Measurements from ENCODE around the gene AEBP1.

The AEBP1 gene

DNA sequence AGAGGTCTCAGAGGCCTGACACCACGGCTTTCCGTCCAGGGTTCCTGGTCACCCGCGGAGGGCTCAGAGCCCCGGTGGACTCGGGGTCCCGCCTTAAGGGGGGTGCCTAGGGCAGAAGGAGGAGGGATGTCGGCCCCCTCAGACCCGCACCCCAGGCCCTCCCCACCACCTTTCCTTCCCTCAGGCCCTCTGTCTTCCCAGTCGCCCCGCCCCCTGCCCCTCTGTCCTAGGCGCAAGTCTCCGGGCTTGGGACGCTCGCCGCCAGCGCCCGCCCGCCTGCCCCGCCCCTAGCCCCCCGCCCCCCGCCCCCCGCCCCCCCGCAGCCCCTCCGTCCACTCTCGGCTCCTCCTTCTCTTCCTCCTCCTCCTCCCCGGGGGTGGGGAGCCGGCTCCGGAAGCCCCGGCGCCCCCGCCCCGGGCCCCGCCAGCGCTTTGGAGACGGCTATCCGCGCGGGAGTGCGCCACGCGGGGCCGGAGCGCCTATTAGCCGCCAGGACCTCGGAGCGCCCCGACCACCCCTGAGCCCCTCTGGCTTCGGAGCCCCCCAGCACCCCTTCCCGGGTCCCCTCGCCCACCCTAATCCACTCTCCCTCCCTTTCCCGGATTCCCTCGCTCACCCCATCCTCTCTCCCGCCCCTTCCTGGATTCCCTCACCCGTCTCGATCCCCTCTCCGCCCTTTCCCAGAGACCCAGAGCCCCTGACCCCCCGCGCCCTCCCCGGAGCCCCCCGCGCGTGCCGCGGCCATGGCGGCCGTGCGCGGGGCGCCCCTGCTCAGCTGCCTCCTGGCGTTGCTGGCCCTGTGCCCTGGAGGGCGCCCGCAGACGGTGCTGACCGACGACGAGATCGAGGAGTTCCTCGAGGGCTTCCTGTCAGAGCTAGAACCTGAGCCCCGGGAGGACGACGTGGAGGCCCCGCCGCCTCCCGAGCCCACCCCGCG, at the start of gene AEBP1:
AEBP1 (plus strand) TSS at position 423 of the 937 bp plus-strand sequence; CDS start at position 744, 321 bp downstream.
- Histone ChIP-seq H3K9ac (no peak within 1 kb of the TSS), H3K79me2 (no peaks in the 10 kb centered on the region), H3K27me3 (ENCODE audit: control insufficient read depth, insufficient read depth, low read length) (no peaks in the 10 kb centered on the region), H3K4me1 (no peaks in the 10 kb centered on the region), H3K9me3 (ENCODE audit: control insufficient read depth, low read length) (no peaks in the 10 kb centered on the region), H2AFZ (peak within 1 kb of the TSS; percentile 67), H3K36me3 (ENCODE audit: control insufficient read depth, insufficient read depth, low read length) (no peaks in the 10 kb centered on the region), H3K4me2 (ENCODE audit: low read length) (peak within 1 kb of the TSS; percentile 63), H3K27ac (no peak within 1 kb of the TSS), H3K4me3 (ENCODE audit: low read depth, low read length) (peak within 1 kb of the TSS; percentile 37)
- TF ChIP-seq CTCF (IDR thresholded peaks at IDR 0.05): no peak

GRCh38 chr7:44056681-44057080, 47.5 kb upstream of the AEBP1 start:
- TF ChIP-seq CTCF (IDR thresholded peaks at IDR 0.05): no peak

DNA sequence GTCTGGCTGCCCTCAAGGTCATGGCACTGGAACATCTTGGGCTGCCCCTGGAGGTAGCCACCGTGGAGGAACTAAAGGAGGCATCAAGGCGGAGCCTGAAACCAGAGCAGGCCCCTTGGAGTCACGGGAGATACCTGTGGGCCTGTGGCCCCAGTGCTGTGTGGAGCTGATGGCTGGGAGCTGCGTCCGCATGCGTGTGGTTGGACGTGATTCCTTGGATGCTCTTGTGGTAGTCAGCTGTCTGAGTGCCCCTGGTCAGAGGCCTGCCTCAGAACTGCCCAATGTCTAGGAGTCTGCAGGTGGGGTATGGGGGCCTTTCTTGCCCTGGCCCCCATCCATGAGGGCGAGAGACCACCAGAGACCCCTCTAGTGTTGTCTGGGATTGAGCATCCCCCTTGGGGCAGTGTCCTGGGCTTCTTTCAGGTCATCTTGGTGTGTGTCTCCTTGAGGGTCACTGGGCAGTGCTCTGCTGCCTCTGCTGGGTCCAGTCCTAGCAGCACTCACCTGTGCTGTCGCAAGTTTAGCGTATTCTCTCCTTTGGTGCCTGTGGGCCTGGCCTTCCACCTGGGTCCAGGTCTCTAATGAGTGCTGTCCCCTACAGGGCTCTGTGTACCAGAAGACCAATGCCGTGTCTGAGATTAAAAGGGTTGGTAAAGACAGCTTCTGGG, 46.8 kb upstream of the AEBP1 start:
- H3K79me2 ChIP-seq: no peaks in the 10 kb centered on the region
- H2AFZ ChIP-seq: no peak overlapping the region
- H3K4me2 ChIP-seq (ENCODE audit: low read length): no peak overlapping the region
- H3K9me3 ChIP-seq (ENCODE audit: control insufficient read depth, low read length): no peaks in the 10 kb centered on the region
- peaks cover 3% of the 10 kb centered on the region for H3K4me1 ChIP-seq
- H3K36me3 ChIP-seq (ENCODE audit: control insufficient read depth, insufficient read depth, low read length): no peaks in the 10 kb centered on the region
- no peak for TF ChIP-seq CTCF (IDR thresholded peaks at IDR 0.05)
- no peak overlapping the region for H3K27ac ChIP-seq
- H3K4me3 ChIP-seq (ENCODE audit: low read depth, low read length): no peak overlapping the region
- no peak overlapping the region for H3K9ac ChIP-seq
- no peaks in the 10 kb centered on the region for H3K27me3 ChIP-seq (ENCODE audit: control insufficient read depth, insufficient read depth, low read length)

More at GRCh38 chr7:44056681-44057080, 47.5 kb upstream of the AEBP1 start:
- H2AFZ ChIP-seq: no peak overlapping the region
- H3K4me1 ChIP-seq: peaks cover 3% of the 10 kb centered on the region
- no peaks in the 10 kb centered on the region for H3K79me2 ChIP-seq
- H3K4me2 ChIP-seq (ENCODE audit: low read length): no peak overlapping the region
- no peak overlapping the region for H3K9ac ChIP-seq
- no peak overlapping the region for H3K27ac ChIP-seq
- H3K27me3 ChIP-seq (ENCODE audit: control insufficient read depth, insufficient read depth, low read length): no peaks in the 10 kb centered on the region
- H3K4me3 ChIP-seq (ENCODE audit: low read depth, low read length): no peak overlapping the region
- no peaks in the 10 kb centered on the region for H3K36me3 ChIP-seq (ENCODE audit: control insufficient read depth, insufficient read depth, low read length)
- H3K9me3 ChIP-seq (ENCODE audit: control insufficient read depth, low read length): no peaks in the 10 kb centered on the region

- Histone ChIP-seq H3K27ac (no peak overlapping the region), H3K79me2 (no peaks in the 10 kb centered on the region), H3K4me3 (ENCODE audit: low read depth, low read length) (no peak overlapping the region), H3K27me3 (ENCODE audit: control insufficient read depth, insufficient read depth, low read length) (no peaks in the 10 kb centered on the region), H3K9ac (no peak overlapping the region), H3K4me1 (peaks cover 3% of the 10 kb centered on the region), H3K4me2 (ENCODE audit: low read length) (no peak overlapping the region), H3K9me3 (ENCODE audit: control insufficient read depth, low read length) (no peaks in the 10 kb centered on the region), H3K36me3 (ENCODE audit: control insufficient read depth, insufficient read depth, low read length) (no peaks in the 10 kb centered on the region), H2AFZ (no peak overlapping the region)
- no peak for TF ChIP-seq CTCF (IDR thresholded peaks at IDR 0.05)
These were observed 46.0 kb upstream of the AEBP1 start for GRCh38 chr7:44057849-44058758.

All from parathyroid adenoma (tissue), 2 donors.